ENCODE data around the gene LYPD4. TPM values are rescaled to one million over a fixed set of nuclear protein-coding genes. Genes with fewer than 3 reads are reported as not detected.

Gene LYPD4
- total RNA-seq, 2 donors from 2014 or later: 6.6 TPM; not detected in 1

- peaks cover 0 to 15% of the 10 kb centered on the region in 2 donors for H3K36me3 ChIP-seq
- TF ChIP-seq POLR2AphosphoS5 (IDR thresholded peaks at IDR 0.05) (no peak), POLR2A (IDR thresholded peaks at IDR 0.05) (no peak), CTCF (IDR thresholded peaks at IDR 0.05) (no peak)
- 73% methylated on average over 13 of the region's 13 CpGs for WGBS
- H3K27me3 ChIP-seq (replicated peaks; ENCODE audit: insufficient read depth): no peaks in the 10 kb centered on the region
- no peak overlapping the region for H3K27ac ChIP-seq
- intact Hi-C loops (cut with DNase I): no loop called here
- peaks cover 4% of the 10 kb centered on the region for H3K4me1 ChIP-seq (replicated peaks)
- H3K9me3 ChIP-seq: no peaks in the 10 kb centered on the region
- H3K4me3 ChIP-seq: no peak overlapping the region
- DNase-seq (ENCODE audit: low spot score): no peak
Measured at GRCh38 chr19:41869374-41869955, 25.0 kb upstream of the LYPD4 start.

- Histone ChIP-seq H3K9me3 (no peaks in the 10 kb centered on the region), H3K4me3 (no peak overlapping the region), H3K27ac (no peak overlapping the region), H3K27me3 (replicated peaks; ENCODE audit: insufficient read depth) (no peaks in the 10 kb centered on the region), H3K36me3 (peaks cover 2 to 15% of the 10 kb centered on the region in 2 donors), H3K4me1 (replicated peaks) (peaks cover 4% of the 10 kb centered on the region)
- DNase-seq (ENCODE audit: low spot score): no peak
- WGBS: 78% methylated on average over 12 of the region's 12 CpGs
- TF ChIP-seq POLR2A (IDR thresholded peaks at IDR 0.05): no peak
- no peak for TF ChIP-seq POLR2AphosphoS5 (IDR thresholded peaks at IDR 0.05)
- TF ChIP-seq CTCF (IDR thresholded peaks at IDR 0.05): no peak
- intact Hi-C loops (cut with DNase I): no loop called here
Measured at GRCh38 chr19:41868989-41869300, 24.5 kb upstream of the LYPD4 start.

GRCh38 chr19:41868120-41868988 lies 23.9 kb upstream of the LYPD4 start:
- Histone ChIP-seq H3K27ac (no peak overlapping the region), H3K4me1 (replicated peaks) (peaks cover 4% of the 10 kb centered on the region), H3K4me3 (no peak overlapping the region), H3K9me3 (no peaks in the 10 kb centered on the region), H3K36me3 (peaks cover 2 to 15% of the 10 kb centered on the region in 2 donors), H3K27me3 (replicated peaks; ENCODE audit: insufficient read depth) (no peaks in the 10 kb centered on the region)
- no peak for DNase-seq (ENCODE audit: low spot score)
- 53% methylated on average over 10 of the region's 10 CpGs for WGBS
- TF ChIP-seq POLR2AphosphoS5 (IDR thresholded peaks at IDR 0.05) (no peak), POLR2A (IDR thresholded peaks at IDR 0.05) (no peak), CTCF (IDR thresholded peaks at IDR 0.05) (no peak)
- intact Hi-C loops (cut with DNase I): no loop called here

GRCh38 chr19:41866284-41866683 lies 21.8 kb upstream of the LYPD4 start:
- intact Hi-C loops (cut with DNase I): no loop called here
- DNase-seq (ENCODE audit: low spot score): no peak
- Histone ChIP-seq H3K27me3 (replicated peaks; ENCODE audit: insufficient read depth) (no peaks in the 10 kb centered on the region), H3K4me3 (no peak overlapping the region), H3K36me3 (peaks cover 2 to 23% of the 10 kb centered on the region in 2 donors), H3K27ac (no peak overlapping the region), H3K9me3 (no peaks in the 10 kb centered on the region), H3K4me1 (replicated peaks) (peaks cover 11% of the 10 kb centered on the region)
- 96% methylated on average over 3 of the region's 3 CpGs for WGBS
- TF ChIP-seq POLR2AphosphoS5 (IDR thresholded peaks at IDR 0.05): no peak
- TF ChIP-seq POLR2A (IDR thresholded peaks at IDR 0.05): no peak
- TF ChIP-seq CTCF (IDR thresholded peaks at IDR 0.05): no peak
